Endometrial microvascular endothelial cells (primary cell): ENCODE results near the gene HIVEP2. TPM values are rescaled to one million over a fixed set of nuclear protein-coding genes. Genes with fewer than 3 reads are reported as not detected.

ENCODE experiments used
- in situ Hi-C: cut with HindIII; loops from 2 replicates; pipeline ENCODE4 v1.10.0; 2017; ENCODE audit warnings: low sequenced_read_pairs, low pct_unique_long_range_greater_than_20kb; ENCODE audit errors: inconsistent ontology term
- total RNA-seq: library from RNA; depleted of rRNA; stranded (reverse); fragments of >200 nt; gene quantifications from one replicate; pipeline ENCODE4 v1.2.3, GENCODE V29; 2015; ENCODE audit errors: inconsistent ontology term

The HIVEP2 gene
- total RNA-seq, 1 donor from 2014 or later = 3.5 TPM

DNA sequence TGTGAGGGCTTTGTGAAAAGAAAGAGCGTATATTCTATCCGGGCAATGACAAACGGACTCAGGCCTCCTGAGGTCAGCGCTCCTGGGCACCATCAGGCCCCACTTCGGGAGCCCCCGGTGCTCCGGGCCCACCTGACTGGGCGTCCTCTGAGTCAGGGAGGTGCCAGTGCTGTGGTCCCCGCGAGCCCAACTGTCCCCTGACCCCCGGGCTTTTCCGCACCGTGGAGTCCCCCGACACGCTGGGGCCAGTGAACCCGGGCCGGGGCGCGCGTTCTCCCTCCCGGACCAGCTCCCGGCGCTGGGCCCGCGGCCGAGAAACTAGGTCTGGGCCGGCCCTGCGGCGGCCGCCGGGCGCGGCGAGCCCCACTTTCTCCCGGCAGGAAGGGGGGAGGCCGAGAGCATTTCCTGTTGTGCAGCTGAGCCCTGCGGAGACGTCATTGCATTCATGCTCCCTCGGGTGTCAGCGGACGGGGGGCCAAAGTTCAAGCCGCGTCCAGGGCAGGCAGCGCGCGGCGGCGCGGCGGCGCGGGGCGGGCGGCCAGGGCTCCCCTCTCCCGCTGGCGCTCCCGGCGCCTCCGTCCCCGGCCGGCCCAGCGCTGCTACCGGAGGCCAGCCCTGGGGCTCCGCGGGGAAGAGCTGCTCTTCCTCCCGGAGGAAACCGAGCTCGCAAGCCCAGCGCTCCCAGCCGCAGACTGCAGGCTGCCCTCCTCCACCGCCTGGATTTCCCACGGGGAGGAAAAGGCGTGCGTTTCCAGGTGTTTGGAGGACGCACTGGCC is 18.3 kb downstream of the HIVEP2 start:
- in situ Hi-C loops = no loop called here

- in situ Hi-C loops = no loop called here
These were observed 18.8 kb downstream of the HIVEP2 start for GRCh38 chr6:142926177-142926493.

DNA sequence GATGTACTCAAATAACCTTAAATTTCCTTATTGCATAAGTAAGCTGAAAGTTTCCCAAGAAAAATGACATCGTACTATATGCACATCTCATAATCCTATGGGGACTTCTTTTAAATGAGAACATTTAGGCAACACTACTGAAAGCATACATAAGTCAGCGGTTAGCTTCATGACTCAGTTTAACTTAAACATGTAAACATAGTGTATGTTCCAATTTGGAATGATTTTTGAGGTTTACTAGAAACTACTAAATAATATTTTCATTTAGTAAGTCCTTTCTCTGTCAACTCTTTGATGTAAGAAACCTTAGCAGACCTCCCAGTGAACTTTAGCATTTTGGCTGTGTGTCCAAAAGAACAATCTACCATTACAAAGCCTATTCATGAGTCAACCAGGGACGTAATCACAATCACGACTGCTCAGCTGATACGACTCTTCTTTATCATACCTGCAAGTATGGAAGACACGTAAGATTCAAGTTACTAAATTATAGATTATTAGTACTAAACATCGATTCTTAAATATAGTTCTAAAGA is 19.3 kb downstream of the HIVEP2 start:
- in situ Hi-C loops = no loop called here

- in situ Hi-C loops = no loop called here
These were observed 26.5 kb downstream of the HIVEP2 start for GRCh38 chr6:142918339-142919042.

GRCh38 chr6:142916881-142917280 is 28.1 kb downstream of the HIVEP2 start:
- in situ Hi-C loops = no loop called here

DNA sequence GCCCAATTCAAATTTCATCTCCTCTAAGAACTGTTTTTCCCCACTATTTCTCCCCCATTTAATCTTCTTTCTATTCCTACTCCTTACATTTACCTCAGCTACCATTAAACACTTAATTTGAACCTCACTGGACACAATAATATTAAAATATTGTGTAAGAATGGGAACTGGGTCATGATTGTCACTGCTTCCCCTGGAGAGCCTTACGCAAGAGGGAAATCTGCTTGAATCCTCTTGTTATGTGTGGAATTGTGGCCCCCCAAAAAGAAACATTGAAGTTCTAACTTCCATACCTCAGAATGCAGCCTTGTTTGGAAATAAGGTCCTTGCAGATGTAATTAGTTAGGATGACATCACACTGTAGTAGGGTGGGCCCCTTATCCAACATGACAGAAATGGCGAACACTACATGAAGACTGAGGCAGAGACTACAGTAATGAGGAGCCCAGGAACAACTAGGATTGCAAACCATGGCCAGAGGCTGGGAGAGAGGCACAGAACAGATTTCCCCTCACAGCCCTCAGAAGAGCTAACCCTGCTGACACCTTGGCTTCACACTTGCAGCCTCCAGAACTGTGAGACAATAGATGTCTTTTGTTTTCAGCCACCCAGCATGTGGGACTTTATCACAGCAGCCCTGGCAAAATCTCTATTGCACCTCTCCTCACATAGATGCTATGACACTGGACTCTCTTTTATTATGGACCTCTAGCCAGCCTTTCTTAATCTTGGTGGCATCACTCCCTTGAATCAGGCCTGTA is 29.9 kb downstream of the HIVEP2 start:
- in situ Hi-C loops = no loop called here

GRCh38 chr6:142914369-142914768 is 30.6 kb downstream of the HIVEP2 start:
- in situ Hi-C loops = no loop called here

DNA sequence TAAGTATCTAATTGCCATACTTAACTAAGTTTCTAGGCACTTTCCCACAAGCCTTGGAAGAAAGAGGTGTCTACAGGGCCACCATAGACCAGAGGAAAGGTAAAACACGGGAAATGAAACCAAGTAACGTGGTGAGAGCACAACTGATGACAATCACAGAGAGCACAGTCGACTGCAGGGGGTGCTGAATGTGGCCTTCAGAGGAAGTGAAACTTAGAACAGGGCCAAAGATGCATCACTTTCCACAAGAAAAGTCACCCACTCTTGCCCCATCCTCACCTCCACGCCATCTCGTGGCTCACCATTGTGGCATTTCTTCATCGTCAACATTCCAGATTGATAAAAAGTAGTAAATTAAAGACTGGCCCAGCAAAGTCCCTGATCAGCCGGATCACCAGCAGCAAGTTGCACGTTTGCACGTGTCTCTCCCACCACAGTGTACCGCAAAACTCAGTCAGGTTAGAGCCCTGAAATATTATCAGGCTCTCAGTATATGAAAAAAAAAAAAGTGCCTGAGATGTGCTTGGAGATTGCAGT is 31.4 kb downstream of the HIVEP2 start:
- in situ Hi-C loops = no loop called here

GRCh38 chr6:142913036-142913510 is 31.9 kb downstream of the HIVEP2 start:
- in situ Hi-C loops = no loop called here

DNA sequence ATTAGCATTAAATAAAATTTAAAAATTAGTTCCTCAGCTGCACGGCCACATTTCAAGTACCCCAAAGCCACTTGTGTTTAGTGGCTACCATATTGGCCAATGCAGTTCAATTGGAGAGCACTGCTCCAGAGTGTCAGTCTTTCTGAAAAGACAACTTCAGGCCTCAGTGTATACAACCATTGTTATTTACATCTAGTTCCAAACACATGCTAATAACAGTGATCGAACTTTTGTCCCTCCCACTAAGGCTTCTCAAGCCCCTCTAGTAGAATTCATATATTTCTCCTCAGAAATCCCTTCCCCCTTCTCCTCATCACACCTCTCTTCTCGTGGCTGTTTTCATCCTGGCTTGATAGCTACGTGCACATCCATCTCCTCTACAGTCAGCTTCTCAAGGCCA is 32.9 kb downstream of the HIVEP2 start:
- in situ Hi-C loops = no loop called here

DNA sequence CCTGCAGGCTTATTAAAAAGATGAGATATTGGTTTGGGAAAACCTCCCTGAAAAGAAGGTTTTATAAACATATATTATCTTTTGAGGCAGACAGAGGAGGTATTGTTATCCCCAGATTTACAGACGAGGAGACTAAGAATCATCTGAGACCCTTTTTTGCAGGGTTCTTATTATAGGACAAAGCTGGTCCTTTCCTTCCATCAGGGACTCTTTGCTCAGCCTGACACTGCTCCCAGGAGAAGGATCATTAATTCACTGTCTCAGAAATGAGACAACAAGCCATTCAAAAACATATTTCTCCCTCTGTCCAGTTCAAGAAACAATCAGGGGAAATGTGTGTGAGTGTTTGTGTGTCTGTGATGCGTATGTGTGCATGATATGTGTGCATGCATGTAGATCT is 33.5 kb downstream of the HIVEP2 start:
- in situ Hi-C loops = no loop called here

GRCh38 chr6:142909686-142910085 is 35.3 kb downstream of the HIVEP2 start:
- in situ Hi-C loops = no loop called here

DNA sequence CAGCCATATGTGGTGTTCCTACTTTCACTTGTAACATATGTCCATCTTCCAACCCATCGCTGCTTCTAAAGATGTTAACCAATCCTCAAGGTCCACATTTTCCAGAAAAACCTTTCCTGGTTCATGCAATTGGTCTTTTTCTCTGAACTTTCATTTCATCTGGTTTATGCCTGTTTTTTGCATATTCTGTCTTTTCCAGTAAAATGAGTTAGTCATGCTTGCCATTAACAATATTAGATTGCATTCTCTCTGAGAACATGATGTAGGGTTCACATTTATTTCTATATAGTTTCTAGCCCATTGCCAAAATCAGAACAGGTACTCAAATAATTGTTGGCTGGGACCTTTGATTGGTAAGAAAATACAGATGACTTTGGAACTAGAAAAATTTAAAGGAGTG is 36.7 kb downstream of the HIVEP2 start:
- in situ Hi-C loops = no loop called here

DNA sequence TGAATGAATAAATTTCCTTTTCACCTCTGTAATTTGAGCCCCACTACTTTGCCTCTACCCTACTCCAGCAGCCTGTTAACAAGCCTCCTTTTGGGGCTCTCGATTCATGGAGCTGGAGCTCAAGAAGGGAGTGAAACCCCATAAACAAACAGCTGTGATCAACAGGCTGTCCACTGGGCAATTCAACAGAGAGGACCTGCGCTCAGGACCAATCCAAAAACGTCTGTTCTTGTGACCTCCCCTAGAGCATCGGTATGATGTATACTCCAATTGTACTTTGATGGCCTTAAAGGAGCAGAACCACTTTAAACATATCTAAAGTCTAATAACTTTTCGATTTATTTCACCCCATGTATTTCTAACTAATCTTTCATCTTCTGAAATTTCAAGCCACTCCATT is 37.4 kb downstream of the HIVEP2 start:
- in situ Hi-C loops = no loop called here

DNA sequence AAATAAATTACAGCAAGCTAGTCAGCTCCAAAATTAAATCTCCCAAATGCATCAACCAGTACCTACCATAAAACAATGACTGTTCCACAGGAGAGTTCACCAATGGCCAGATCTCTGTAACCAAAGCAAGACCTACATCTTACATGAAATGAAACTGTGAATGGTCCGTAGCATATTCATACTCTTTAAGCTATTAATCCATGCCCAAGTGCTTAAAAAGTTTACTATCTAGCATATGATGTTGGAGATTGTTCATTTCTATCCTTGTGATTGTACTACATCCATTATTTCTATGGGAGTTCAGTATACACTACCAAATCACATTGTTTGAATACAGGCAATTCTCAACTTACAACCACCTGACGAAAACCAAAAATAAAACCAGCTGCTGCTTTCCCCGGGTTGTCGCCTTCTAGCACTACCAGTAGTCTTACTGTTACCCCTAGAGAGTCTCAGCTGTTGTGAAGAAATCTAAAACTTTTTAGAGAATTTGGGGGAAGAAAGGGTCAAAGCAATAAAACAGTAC is 38.0 kb downstream of the HIVEP2 start:
- in situ Hi-C loops = no loop called here

DNA sequence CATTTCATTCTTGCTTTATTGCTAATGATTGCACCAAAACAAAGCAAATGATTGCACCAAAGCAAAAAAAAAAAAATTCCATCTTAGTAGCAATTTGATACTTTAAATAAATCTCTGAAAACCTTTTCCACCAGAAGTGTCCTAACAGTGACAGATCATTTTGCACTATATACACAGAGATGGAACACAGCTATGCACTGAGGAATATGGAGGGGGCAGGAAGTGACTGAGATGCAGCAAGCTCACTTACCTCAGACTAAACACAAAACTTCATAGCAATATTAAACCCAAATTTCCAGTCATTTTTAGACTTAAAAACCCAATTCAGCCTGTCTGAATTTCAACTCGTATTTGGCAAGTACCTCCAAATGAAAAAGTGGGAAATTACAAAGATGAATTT is 41.2 kb downstream of the HIVEP2 start:
- in situ Hi-C loops = no loop called here

DNA sequence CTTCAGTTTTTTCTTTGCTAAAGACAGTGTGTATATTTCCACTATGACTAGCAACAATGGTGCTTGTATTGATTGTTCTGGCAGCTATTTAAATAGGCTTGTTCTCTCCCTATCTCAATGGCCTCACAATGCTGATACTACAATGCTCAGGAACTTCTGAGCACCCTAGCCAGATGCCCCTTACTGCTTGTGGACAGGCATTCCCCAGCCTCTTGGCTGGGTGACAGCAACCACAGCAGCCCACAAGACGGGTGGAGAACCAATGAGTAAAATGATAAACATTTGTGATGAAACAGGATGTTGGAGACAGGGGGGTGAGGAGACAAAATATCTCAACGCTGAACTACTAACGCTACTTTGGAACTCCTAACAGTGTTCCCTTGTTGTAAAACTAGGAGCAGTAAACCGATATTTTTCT is 42.3 kb downstream of the HIVEP2 start:
- in situ Hi-C loops = no loop called here

- in situ Hi-C loops = no loop called here
These were observed 43.4 kb downstream of the HIVEP2 start for GRCh38 chr6:142901611-142902010.
